GM04504 (cell line): ENCODE data around the gene TSR3.

Experiments
- DNase-seq: peaks from one replicate; pipeline ENCODE4 v3.0.0-alpha.2; 2012; ENCODE audit warnings: low read depth

TSR3 gene

GRCh38 chr16:1351215-1351581 lies 480 bp downstream of the TSR3 start:
- no peak for DNase-seq

GRCh38 chr16:1350691-1351090 lies 987 bp downstream of the TSR3 start:
- DNase-seq: no peak

- DNase-seq: no peak
These were observed 1.7 kb downstream of the TSR3 start for GRCh38 chr16:1349951-1350350.

GRCh38 chr16:1349351-1349750 lies 2.3 kb downstream of the TSR3 start:
- no peak for DNase-seq

GRCh38 chr16:1348926-1349325 lies 2.8 kb downstream of the TSR3 start:
- no peak for DNase-seq

GRCh38 chr16:1348441-1348840 lies 3.2 kb downstream of the TSR3 start:
- no peak for DNase-seq

- no peak for DNase-seq
These were observed 3.7 kb downstream of the TSR3 start for GRCh38 chr16:1347962-1348361.

GRCh38 chr16:1347286-1347855 lies 4.3 kb downstream of the TSR3 start:
- no peak for DNase-seq

- no peak for DNase-seq
These were observed 5.0 kb downstream of the TSR3 start for GRCh38 chr16:1346422-1347285.

GRCh38 chr16:1345651-1346421 lies 5.8 kb downstream of the TSR3 start:
- DNase-seq: no peak

GRCh38 chr16:1345087-1345486 lies 6.6 kb downstream of the TSR3 start:
- no peak for DNase-seq

GRCh38 chr16:1344499-1344898 lies 7.2 kb downstream of the TSR3 start:
- no peak for DNase-seq

GRCh38 chr16:1343428-1344242 lies 8.0 kb downstream of the TSR3 start:
- DNase-seq: no peak

- DNase-seq: peak; percentile 55
These were observed 8.9 kb downstream of the TSR3 start for GRCh38 chr16:1342526-1343427.

GRCh38 chr16:1341495-1342420 lies 9.9 kb downstream of the TSR3 start:
- no peak for DNase-seq

- no peak for DNase-seq
These were observed 10.8 kb downstream of the TSR3 start for GRCh38 chr16:1340730-1341494.

- DNase-seq: no peak
These were observed 12.6 kb downstream of the TSR3 start for GRCh38 chr16:1338855-1339675.

GRCh38 chr16:1338119-1338730 lies 13.5 kb downstream of the TSR3 start:
- no peak for DNase-seq
